Gastrocnemius medialis (tissue), 4 donors: ENCODE results near the gene PLA2G4D.

Experiments used
- CTCF ChIP-seq, 5 experiments: fragments of 450-650 bp in 3 of 5; fragments of 200-600 bp in 2 of 5; sonication (generic) in 2 of 5; IDR thresholded peaks in 4 of 5; conservative IDR thresholded peaks in 1 of 5; 1 replicate in 4 of 5; 2 replicates in 1 of 5; pipeline ENCODE4 v1.5.1; 2016 to 2019; ENCODE audit warnings: antibody characterized with exemption in 5 of 5, mild to moderate bottlenecking in 3 of 5, moderate library complexity in 3 of 5
- POLR2A ChIP-seq, 2 donors: fragments of 450-650 bp; IDR thresholded peaks; one replicate each; pipeline ENCODE4 v1.6.1; 2017; ENCODE audit warnings: antibody characterized with exemption in 2 of 2, mild to moderate bottlenecking in 2 of 2, moderate library complexity in 2 of 2

- TF ChIP-seq CTCF (IDR thresholded peaks at IDR 0.05 in 4 of 5, conservative IDR thresholded peaks at IDR 0.05 in 1 of 5) (no peak), POLR2A (IDR thresholded peaks at IDR 0.05) (no peak)
These were observed 28.9 kb downstream of the PLA2G4D start for GRCh38 chr15:42065468-42065867.
